CD14-positive monocyte (primary cell): ENCODE results near the gene ABCA12. TPM values are rescaled to one million over a fixed set of nuclear protein-coding genes. Genes with fewer than 3 reads are reported as not detected.

ENCODE experiments used
- DNase-seq, 3 donors: peaks; one replicate each; pipeline ENCODE4 v3.0.0-alpha.2; 2011 to 2022
- H2AFZ ChIP-seq: 2 replicates; pipeline ENCODE4 v1.6.0; 2012; ENCODE audit warnings: mild to moderate bottlenecking, low read depth, low read length, inconsistent platforms; ENCODE audit not compliant: insufficient read depth, poor library complexity, severe bottlenecking
- H3K27ac ChIP-seq, 2 donors: 1 replicate in 1 of 2; 2 replicates in 1 of 2; pipeline ENCODE4 v1.5.1; 2012 to 2013; ENCODE audit warnings: low read length in 2 of 2, control low read depth in 1 of 2, inconsistent platforms in 1 of 2, low read depth in 1 of 2, mild to moderate bottlenecking in 1 of 2
- H3K27me3 ChIP-seq, 2 donors: one replicate each; pipeline versions ENCODE4 v1.6.0 to v1.6.1; 2011 to 2013; ENCODE audit warnings: low read length in 2 of 2; ENCODE audit not compliant: control insufficient read depth in 2 of 2, insufficient read depth in 2 of 2
- H3K36me3 ChIP-seq, 2 donors: replicated peaks in 1 of 2; 1 replicate in 1 of 2; 2 replicates in 1 of 2; pipeline versions ENCODE4 v1.5.1 to v1.6.1; 2012 to 2013; ENCODE audit warnings: low read length in 2 of 2, control low read depth in 1 of 2, inconsistent platforms in 1 of 2, mild to moderate bottlenecking in 1 of 2; ENCODE audit not compliant: insufficient read depth in 2 of 2, control insufficient read depth in 1 of 2
- H3K4me1 ChIP-seq, 2 donors: 1 replicate in 1 of 2; 2 replicates in 1 of 2; pipeline versions ENCODE4 v1.5.1 to v1.6.1; 2012 to 2013; ENCODE audit warnings: low read length in 2 of 2, control low read depth in 1 of 2, inconsistent platforms in 1 of 2, mild to moderate bottlenecking in 1 of 2, moderate library complexity in 1 of 2; ENCODE audit not compliant: insufficient read depth in 2 of 2, control insufficient read depth in 1 of 2
- H3K4me2 ChIP-seq: replicated peaks from 2 replicates; pipeline ENCODE3; 2012; ENCODE audit warnings: low read length, moderate library complexity, mild to moderate bottlenecking; ENCODE audit not compliant: poor library complexity, severe bottlenecking; ENCODE audit errors: extremely low read depth
- H3K4me3 ChIP-seq, 3 experiments: fragments of 200-600 bp in 1 of 3; sonication (generic) in 1 of 3; replicated peaks in 1 of 3; 1 replicate in 2 of 3; 2 replicates in 1 of 3; pipeline ENCODE4 v1.5.1; 2011 to 2013; ENCODE audit warnings: low read length in 3 of 3, mild to moderate bottlenecking in 3 of 3, control low read depth in 2 of 3, low read depth in 2 of 3, inconsistent platforms in 1 of 3, moderate library complexity in 1 of 3
- H3K79me2 ChIP-seq: 2 replicates; pipeline ENCODE4 v1.6.0; 2012; ENCODE audit warnings: mild to moderate bottlenecking, control low read depth, inconsistent platforms, low read length, moderate library complexity; ENCODE audit not compliant: insufficient read depth
- H3K9ac ChIP-seq: 2 replicates; pipeline ENCODE4 v1.6.0; 2017; ENCODE audit warnings: low read length, mild to moderate bottlenecking; ENCODE audit not compliant: insufficient read depth, poor library complexity, severe bottlenecking
- H3K9me3 ChIP-seq, 2 donors: replicated peaks in 1 of 2; 1 replicate in 1 of 2; 2 replicates in 1 of 2; pipeline versions ENCODE4 v1.5.1 to v1.6.1; 2012 to 2013; ENCODE audit warnings: low read length in 2 of 2, control low read depth in 1 of 2; ENCODE audit not compliant: control insufficient read depth in 1 of 2, insufficient read depth in 1 of 2
- H4K20me1 ChIP-seq: 2 replicates; pipeline ENCODE4 v1.6.0; 2012; ENCODE audit warnings: mild to moderate bottlenecking, low read length, control low read depth, moderate library complexity; ENCODE audit not compliant: insufficient read depth
- H3K27ac Mint-ChIP-seq, 7 donors: one replicate each; pipeline ENCODE4 v1.8.0; 2020; ENCODE audit warnings: mild to moderate bottlenecking in 7 of 7, mixed read lengths in 7 of 7, moderate library complexity in 6 of 7, inconsistent platforms in 2 of 7
- H3K27me3 Mint-ChIP-seq, 3 donors: one replicate each; pipeline ENCODE4 v1.8.0; 2021 to 2022; ENCODE audit warnings: low read depth in 3 of 3, mild to moderate bottlenecking in 3 of 3, mixed read lengths in 3 of 3, moderate library complexity in 3 of 3, inconsistent platforms in 1 of 3
- H3K36me3 Mint-ChIP-seq, 2 donors: one replicate each; pipeline ENCODE4 v1.8.0; 2020; ENCODE audit warnings: mixed read lengths in 2 of 2, inconsistent platforms in 1 of 2, mild to moderate bottlenecking in 1 of 2
- H3K4me1 Mint-ChIP-seq: one replicate; pipeline ENCODE4 v1.8.0; 2020; ENCODE audit warnings: mild to moderate bottlenecking, mixed read lengths
- H3K4me3 Mint-ChIP-seq, 2 donors: one replicate each; pipeline ENCODE4 v1.8.0; 2020; ENCODE audit warnings: mild to moderate bottlenecking in 2 of 2, mixed read lengths in 2 of 2, moderate library complexity in 1 of 2
- H3K9me3 Mint-ChIP-seq, 7 donors: one replicate each; pipeline ENCODE4 v1.8.0; 2020 to 2022; ENCODE audit warnings: mixed read lengths in 7 of 7, mild to moderate bottlenecking in 6 of 7, moderate library complexity in 6 of 7, inconsistent platforms in 2 of 7
- WGBS: methylation state at CpG from one replicate; pipeline ENCODE4 v1.1.5; 2013; ENCODE audit warnings: missing lambda C conversion rate; ENCODE audit not compliant: insufficient coverage; 5-methylcytosine and 5-hydroxymethylcytosine counted together
- intact Hi-C, 2 donors: fragments of 100-400 bp; cut with micrococcal nuclease; formaldehyde crosslinking; loops; one replicate each; pipeline versions ENCODE4 v1.15.0 to v1.15.1; 2023
- polyA plus RNA-seq, 3 donors: library from polyadenylated mRNA; depleted of rRNA in 1 of 3; unstranded in 2 of 3; stranded (reverse) in 1 of 3; fragments of 300-500 nt in 2 of 3; fragments of >200 nt in 1 of 3; fragmentation: Illumina TruSeq in 2 of 3; gene quantifications; 1 replicate in 2 of 3; 2 replicates in 1 of 3; pipeline ENCODE4 v1.2.3, GENCODE V29; 2012 to 2021
- TF ChIP-seq, protein P1 (sequence below): fragments of 200-600 bp; IDR thresholded peaks from one replicate; pipeline ENCODE4 v1.8.0; 2022; ENCODE audit warnings: antibody characterized with exemption, mild to moderate bottlenecking

ABCA12 gene
- polyA plus RNA-seq, 3 donors, result not detected

DNA sequence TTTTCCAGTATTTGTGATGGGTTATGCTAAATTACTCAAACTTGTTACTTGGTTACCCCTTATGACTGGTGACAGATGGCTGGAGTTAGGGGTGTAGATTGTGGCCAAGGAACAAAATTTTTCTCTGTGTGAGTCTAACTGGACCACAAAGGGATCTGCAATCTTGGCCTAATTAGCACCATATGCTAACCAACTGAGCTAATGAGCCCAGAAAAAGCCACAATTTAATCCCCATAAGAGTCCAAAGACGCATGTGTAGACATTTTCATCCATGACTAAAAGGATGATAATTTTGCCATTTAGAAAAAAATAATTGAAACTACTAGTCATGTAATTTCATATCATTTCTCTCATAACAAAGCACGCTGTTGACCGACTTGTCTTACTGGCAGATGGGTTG lies 151.2 kb downstream of the ABCA12 start:
- no peaks in the 10 kb centered on the region for H4K20me1 ChIP-seq
- Mint-ChIP-seq H3K36me3 (no peaks in the 10 kb centered on the region), H3K4me3 (no peak overlapping the region), H3K27me3 (no peaks in the 10 kb centered on the region), H3K27ac (no peak overlapping the region), H3K9me3 (peaks cover 0 to 6% (median 0%) of the 10 kb centered on the region in 7 donors), H3K4me1 (no peaks in the 10 kb centered on the region)
- H3K9me3 ChIP-seq, result no peaks in the 10 kb centered on the region
- no peak overlapping the region for H3K9ac ChIP-seq
- no peak overlapping the region for H3K27ac ChIP-seq
- no peaks in the 10 kb centered on the region for H3K27me3 ChIP-seq
- no peak overlapping the region for H3K4me2 ChIP-seq
- no peak for DNase-seq
- H3K79me2 ChIP-seq, result no peaks in the 10 kb centered on the region
- WGBS, result no CpG with 5 or more reads among the region's 3 CpGs
- no peaks in the 10 kb centered on the region for H3K4me1 ChIP-seq
- TF ChIP-seq, protein P1, sequence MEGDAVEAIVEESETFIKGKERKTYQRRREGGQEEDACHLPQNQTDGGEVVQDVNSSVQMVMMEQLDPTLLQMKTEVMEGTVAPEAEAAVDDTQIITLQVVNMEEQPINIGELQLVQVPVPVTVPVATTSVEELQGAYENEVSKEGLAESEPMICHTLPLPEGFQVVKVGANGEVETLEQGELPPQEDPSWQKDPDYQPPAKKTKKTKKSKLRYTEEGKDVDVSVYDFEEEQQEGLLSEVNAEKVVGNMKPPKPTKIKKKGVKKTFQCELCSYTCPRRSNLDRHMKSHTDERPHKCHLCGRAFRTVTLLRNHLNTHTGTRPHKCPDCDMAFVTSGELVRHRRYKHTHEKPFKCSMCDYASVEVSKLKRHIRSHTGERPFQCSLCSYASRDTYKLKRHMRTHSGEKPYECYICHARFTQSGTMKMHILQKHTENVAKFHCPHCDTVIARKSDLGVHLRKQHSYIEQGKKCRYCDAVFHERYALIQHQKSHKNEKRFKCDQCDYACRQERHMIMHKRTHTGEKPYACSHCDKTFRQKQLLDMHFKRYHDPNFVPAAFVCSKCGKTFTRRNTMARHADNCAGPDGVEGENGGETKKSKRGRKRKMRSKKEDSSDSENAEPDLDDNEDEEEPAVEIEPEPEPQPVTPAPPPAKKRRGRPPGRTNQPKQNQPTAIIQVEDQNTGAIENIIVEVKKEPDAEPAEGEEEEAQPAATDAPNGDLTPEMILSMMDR, result no peak
- H2AFZ ChIP-seq, result no peak overlapping the region
- no peaks in the 10 kb centered on the region for H3K36me3 ChIP-seq
- no peak overlapping the region for H3K4me3 ChIP-seq
- intact Hi-C loops, result no loop called here

DNA sequence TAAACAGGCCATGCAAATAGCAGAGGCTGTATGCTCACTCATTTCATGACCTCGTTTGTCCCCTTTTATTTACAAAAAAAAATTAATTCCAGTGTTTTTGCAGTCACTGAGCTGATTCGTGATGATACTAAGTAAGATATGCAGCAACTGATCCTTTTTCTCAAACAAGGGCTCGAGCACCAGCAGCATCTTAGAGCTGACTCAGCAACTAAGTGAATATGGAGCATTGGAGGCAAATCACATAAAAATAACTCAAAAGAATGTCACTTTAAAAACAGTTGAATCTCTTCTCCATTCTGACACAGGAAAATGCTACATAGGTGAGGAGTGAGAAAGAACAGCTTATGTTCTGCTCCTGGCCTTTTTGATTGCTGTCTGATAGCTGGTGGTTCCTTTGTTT lies 152.8 kb downstream of the ABCA12 start:
- H3K4me1 Mint-ChIP-seq, result no peaks in the 10 kb centered on the region
- H3K27me3 ChIP-seq, result no peaks in the 10 kb centered on the region
- H3K9me3 Mint-ChIP-seq, result peaks cover 0 to 6% (median 1%) of the 10 kb centered on the region in 7 donors
- H3K9ac ChIP-seq, result no peak overlapping the region
- H3K9me3 ChIP-seq, result no peaks in the 10 kb centered on the region
- H3K4me3 ChIP-seq, result no peak overlapping the region
- no peaks in the 10 kb centered on the region for H3K4me1 ChIP-seq
- no peaks in the 10 kb centered on the region for H3K27me3 Mint-ChIP-seq
- no peak for DNase-seq
- intact Hi-C loops, result no loop called here
- no peak overlapping the region for H3K4me2 ChIP-seq
- no peak overlapping the region for H3K27ac ChIP-seq
- H3K36me3 ChIP-seq, result no peaks in the 10 kb centered on the region
- H4K20me1 ChIP-seq, result no peaks in the 10 kb centered on the region
- H3K27ac Mint-ChIP-seq, result no peak overlapping the region
- H3K36me3 Mint-ChIP-seq, result no peaks in the 10 kb centered on the region
- WGBS, result no CpG with 5 or more reads among the region's 3 CpGs
- TF ChIP-seq, protein P1, result no peak
- H2AFZ ChIP-seq, result no peak overlapping the region
- H3K4me3 Mint-ChIP-seq, result no peak overlapping the region
- H3K79me2 ChIP-seq, result no peaks in the 10 kb centered on the region
